ENCODE measurements around the gene FSTL5.

Gene FSTL5

DNA sequence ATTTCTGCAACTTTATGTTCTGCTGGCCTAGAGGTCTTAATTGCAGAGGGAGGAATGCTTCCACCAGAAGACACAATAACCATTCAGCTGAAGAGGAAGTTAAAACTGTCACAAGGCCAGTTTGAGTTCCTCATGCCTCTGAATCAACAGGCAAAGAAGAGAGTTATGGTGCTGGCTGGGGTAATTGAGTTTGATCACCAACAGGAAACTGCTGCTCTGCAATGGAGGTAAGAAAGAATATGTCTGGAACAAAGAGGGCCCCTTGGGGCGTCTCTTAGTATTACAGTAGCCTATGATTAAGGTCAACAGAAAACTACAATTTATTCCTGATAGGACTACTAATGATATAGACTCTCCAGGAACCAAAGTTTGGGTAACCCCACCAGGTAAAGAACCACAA lies 744.0 kb downstream of the FSTL5 start:
- no peak for DNase-seq

DNA sequence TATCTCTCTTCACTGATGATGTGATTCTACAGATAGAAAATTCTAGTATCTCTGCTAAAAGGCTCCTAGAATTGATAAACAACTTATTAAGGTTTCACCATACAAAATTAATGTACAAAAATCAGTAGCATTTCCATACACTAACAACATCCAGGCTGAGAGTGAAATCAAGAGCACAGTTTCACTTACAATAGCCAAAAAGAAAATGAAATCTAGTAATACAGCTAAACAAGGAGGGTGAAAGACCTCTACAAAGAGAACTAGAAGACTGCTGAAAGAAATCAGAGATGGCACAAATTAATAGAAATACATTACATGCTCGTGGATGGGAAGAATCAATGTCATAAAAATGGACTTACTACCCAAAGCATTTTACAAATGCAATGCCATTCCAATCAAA lies 751.9 kb downstream of the FSTL5 start:
- no peak for DNase-seq

DNA sequence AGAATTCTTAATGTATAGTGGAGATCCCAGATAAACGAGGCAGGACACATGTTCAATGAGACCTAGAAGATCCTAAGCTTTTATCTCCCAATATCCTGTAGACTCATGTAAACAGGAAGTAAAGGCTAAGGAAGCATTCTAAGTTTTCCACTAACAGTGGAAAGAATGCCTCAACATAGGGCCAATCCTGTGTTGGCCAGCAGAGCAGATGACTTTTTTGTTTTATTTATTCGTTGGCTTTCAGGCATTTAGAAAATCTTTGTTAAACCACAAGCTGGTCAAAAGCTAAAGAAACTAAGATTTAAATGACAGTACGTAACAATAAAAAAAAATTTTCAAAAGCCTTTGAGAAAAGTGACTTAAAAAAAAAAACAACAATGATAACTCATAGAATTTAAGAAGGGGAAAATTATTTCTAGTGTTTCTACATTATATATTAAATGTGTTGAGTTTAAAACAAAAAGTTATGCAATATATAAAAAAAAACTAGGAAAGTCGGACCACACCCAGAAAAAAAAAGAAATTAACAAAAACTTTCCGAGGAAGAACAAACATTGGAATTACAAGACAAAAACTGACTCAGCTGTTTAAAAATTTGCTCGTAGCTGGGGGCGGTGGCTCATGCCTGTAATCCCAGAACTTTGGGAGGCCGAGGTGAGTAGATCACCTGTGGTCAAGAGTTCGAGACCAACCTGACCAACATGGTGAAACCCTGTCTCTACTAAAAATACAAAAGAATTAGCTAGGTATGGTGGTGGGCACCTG lies 759.3 kb downstream of the FSTL5 start:
- DNase-seq: no peak

DNA sequence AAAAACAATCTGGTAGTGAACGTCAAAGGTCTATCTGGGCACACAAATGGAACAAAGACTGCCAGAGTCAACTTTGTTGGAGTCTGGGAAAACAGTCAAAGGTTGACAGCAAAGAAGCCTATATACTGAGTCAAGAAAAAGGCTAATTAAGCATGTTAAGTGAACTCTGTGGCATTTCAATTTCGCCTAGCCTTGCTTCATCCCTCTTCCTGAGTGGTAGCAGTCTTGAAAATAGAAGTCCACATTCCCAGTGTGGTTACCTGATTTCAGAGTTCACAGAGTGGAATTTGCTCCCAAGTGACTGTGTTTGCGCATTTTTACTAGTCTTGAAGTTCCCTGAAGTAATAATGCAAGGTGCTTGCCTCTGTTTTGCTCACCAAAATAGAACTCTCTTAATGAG lies 760.0 kb downstream of the FSTL5 start:
- DNase-seq: no peak

DNA sequence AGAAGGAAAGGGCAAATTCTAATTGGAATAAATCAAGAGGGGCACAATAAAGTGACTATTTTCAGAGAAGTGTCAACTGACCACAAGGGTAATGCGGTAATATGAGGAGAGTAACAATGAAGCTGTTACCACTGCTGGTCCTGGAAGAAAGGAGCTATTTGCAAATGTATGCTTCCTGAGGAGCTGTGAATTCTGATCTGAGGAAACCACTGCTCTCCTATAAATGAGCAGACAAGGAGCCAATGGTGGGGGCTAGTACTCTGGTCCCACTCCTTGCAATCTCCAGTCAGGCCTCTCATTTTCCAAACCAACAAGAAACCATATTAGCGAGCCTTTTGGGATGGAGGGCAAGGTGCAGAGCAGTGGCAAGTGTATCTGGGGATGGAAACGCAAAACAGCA lies 770.2 kb downstream of the FSTL5 start:
- no peak for DNase-seq

DNA sequence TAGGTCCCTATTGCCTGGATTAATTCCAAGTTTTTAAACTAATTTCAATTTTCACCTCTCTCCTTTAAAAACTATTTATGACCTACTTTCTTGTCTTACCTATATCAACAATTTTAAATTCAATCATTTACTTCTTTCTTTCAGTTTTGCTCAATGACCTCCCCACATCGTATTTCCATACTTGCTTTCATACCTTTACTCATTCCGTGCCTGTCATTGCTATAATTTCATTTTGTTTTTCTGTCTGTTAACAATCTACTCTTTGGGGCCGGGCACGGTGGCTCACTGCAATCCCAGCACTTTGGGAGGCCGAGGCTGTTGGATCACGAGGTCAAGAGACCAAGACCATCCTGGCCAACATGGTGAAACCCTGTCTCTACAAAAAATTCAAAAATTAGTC lies 781.1 kb downstream of the FSTL5 start:
- no peak for DNase-seq

DNA sequence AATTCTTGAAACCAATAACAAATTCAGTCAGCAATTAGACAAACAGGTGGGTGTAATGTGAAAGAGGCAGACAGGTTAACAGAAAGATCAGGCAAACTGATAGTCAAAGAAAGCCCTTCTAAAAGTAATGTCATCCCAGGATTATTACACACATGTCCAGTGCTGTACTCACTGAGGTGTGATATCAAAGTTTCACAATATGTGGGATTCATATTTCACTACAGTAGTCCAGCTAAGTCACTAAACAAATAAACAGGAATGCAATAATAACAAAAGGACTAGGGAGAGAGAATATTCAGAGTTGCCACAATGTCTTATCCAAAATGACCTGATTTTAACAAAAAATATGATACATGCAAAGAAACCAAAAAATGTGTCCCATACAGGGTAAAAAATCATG lies 787.5 kb downstream of the FSTL5 start:
- no peak for DNase-seq

DNA sequence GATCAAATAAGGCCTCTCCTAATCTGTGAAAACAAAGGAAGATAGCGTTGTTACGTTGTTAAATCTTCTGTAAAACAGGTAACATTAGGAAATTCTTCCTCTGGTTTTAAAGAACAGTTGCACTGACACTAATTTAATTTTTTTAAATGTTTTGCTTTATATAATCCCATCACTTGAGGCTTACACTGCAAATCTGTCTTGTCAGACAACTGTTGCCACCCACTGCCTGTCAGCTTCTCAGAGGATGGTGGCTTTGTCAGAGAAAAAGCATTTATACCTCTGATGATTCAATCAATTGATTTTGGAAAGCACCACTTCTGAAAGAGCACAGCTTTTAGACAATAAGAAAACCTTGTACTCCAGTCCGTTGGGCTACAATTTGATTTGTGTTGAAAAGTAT lies 799.1 kb downstream of the FSTL5 start:
- DNase-seq: no peak

DNA sequence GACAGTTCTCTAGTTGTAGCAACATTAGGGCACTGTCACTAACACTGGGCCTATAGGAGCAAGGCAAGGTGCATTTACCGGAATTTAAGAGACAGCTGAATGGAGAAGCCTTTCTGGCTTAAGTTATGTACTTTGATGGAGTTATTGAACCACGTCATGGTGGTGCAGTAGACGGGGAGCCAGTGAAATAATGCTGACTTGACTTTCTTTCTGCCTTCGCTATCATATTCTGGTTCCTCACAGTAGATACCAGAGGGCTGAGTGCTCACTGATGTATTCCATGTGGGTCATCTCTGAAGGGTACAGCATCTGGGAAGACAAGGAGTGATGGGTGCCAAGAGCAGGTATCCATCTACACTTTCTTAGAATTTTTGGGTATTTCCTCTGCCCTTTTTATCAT lies 802.8 kb downstream of the FSTL5 start:
- DNase-seq: no peak

DNA sequence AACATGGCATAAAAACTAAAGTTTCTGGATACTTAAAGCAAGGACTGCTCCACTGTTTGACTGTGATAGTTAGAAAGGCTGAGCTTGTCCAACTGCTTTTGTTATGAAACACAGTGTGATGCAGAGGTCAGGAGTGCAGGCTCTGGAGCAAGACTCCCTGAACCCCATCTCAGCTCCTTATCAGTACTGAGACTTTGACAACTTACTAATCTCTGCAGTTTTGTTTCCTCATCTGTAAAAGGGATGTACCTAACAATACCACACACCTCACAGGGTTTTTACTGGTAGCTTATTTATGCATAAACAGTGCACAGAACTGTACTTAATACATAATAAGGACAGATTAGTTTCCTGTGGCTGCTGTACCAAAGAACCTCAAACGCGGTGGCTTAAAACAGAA lies 804.3 kb downstream of the FSTL5 start:
- DNase-seq: no peak

DNA sequence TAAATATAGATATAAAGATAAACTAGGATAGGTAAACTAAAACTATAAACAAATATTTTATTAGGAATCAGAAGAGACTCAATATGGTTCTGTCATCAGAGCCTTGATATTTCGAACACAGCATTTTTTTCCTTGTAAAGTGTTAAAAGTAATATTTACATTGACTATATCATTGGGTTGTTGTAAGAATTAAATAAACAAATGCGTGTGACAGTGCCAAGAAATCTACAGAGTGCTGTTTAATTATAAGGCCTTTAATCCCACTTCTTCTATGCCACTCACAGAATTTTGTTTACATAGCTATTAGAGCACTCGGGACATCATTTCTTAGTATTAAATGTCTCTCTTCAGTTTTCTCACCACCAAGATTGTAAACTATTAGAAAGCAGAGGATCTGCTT lies 807.4 kb downstream of the FSTL5 start:
- no peak for DNase-seq

DNA sequence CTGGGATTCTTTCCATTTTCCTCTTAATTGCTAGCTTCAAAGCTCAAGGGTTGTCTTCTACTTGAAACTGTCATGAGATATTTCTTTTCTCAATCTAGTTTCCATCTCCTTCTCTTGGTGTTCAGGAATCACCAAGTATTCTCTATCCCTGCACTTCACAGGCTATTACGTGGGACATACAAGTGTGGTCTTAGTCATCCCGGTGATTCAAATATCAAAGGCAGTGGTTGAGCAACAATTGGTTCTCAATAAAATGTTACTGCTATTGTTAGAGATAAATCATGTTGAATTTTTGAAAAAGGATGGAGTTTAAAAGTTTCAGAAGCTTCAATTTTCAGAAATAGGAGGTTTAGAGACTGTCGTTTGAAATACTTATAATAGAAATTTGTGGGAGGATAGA lies 812.9 kb downstream of the FSTL5 start:
- no peak for DNase-seq

DNA sequence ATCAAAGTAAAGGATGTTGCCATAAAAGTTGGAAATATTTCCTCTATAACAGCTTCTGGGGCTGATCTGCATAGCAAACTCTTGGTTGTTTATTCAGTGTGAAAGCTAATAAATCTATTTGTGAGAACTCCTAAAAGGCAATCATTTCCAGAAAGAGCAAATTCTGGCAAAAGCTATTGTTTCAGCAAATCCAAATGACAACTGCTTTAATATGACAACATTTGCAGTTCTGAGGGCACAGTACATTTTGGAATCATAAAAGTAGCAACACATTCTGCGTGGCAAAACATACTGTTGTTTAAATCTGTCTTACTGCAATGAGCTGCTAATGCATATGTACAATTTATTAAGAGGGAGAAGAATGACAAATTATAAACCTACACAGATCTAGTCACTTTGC lies 818.1 kb downstream of the FSTL5 start:
- DNase-seq: no peak

DNA sequence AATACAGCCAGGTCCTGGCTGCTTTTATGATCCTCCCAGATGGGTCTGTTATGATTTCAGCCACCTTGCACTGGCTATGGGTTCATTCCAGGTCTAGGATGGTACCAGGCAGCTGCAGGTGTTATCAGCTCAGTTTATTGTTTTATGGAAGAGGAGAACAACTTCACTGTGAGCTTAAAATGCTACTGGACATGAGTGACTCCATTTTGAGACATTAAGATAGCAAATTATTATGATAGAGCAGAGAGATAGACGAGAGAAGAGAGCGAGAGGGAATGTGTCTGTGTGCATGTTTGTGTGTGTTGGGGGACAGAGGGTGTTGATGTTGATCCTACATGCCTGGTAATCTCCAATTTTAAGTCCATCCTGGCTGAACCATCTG lies 820.2 kb downstream of the FSTL5 start:
- no peak for DNase-seq

DNA sequence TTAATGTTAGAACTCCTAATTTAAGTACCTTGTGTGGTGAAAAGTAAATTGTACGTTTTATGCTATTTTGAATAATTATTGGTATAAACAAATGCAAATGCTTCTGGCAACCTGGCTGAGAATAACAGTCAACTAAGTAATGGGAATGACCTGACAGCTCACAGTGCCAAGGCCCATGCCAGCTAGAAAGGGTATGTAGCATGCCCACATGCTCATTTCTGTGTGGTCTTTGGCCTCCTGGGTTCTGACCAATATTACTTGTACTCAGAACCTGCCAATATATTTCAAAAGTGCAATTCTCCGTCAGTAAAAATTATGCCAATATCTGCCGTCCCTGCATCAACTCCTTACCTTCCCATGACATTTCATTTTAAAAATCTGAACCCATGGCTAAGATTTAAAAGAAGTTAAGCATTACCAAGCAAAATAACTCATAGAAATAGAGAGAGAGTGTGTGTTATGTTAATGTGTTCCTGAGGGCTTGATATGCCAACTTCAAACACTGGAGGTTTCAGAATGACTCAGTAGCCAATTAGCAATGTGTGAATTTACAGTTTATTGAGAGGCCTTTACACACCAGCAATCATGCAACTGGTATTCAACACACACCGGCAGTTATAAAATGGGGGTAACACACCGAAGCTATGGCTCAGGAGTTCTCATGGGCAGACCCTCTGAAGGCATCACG lies 820.8 kb downstream of the FSTL5 start:
- no peak for DNase-seq

DNA sequence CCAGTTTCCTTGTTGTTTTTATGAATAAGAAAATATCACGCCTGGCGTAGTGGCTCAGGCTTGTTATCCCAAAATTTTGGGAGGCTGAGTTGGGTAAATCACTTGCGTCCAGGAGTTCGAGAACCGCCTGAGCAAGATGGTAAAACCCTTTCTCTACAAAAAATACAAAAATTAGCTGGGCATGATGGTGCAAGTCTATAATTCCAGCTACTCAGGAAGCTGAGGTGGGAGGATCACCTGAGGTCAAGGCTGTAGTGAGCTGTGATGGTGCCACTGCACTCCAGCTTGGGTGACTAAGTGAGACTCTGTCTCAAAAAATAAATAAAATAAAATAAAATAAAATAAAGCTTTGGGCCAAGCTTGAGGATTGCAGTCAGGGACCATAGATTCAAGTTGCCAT lies 827.2 kb downstream of the FSTL5 start:
- DNase-seq: no peak

DNA sequence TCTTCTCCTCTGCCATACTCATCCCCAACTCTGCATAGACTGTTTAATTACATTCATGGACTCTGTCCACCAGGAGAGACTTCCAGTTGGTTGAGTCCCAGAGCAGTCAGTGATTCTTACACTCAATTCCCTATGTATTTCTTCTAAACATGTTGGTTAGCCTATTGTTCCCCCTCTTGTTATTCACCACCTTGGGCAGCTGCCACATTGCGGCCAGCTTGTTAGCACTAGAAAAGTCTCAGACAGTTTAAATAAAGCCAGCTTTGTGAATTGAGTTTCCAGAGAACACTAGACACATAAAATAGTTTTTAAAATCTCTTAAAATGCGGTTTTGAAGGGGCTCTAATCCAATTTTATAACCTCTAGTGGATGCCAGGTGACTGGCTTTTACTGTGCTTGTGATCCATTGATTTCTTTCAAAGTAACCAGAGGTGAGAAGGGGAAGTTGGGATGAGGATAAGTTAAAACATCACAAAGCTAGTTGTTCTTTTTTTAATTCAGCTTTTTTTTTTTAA lies 827.7 kb downstream of the FSTL5 start:
- no peak for DNase-seq

All from T-helper 9 cell (primary cell).